HG02623 (cell line): ENCODE data around the gene LYRM9.
"Not testable (repeated sequence)": the region's sequence is repeated elsewhere in the genome, so short reads cannot be mapped to it uniquely, and the experiment has no call there.

Experiments
- ATAC-seq: cut with Tn5 transposase; IDR thresholded peaks from one replicate; pipeline ENCODE4 v1.9.1; 2021; ENCODE audit warnings: moderate library complexity; ENCODE audit not compliant: unreplicated experiment

Gene LYRM9

DNA sequence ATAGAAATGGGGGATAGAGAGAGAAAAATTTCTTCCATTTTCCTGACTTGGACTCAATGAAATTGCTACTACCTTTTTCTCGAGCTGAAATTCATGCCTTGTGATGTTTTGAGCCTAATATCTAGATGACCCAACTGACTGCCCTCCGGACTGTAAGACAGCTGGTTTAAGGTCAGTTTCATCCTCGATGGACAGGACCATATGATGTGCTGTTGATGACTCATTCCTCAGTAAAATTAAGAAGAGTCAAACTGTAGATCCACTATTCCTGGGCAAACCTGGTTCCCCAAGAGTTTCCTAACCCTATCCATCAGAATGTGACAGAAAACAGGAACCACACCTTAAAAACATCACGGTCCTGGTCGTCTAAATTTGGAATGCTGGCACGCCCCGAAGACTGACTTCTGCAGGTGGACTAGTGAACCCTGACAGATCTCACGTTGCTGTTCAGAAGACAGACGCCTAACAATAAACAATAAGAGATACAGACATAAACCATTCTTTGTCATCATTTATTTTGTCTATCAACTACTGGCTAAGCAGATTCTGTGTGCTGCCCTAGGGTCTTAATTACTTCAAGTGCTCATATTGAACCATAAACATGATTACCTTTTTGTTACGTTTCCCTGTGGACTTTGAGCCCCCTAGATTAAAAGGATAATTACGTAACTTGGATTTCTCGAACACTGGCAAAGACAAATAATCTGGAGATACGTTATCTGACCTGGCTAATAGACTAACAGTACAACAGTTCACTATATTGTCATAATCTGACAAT is 47.7 kb downstream of the LYRM9 start:
- no peak for ATAC-seq

DNA sequence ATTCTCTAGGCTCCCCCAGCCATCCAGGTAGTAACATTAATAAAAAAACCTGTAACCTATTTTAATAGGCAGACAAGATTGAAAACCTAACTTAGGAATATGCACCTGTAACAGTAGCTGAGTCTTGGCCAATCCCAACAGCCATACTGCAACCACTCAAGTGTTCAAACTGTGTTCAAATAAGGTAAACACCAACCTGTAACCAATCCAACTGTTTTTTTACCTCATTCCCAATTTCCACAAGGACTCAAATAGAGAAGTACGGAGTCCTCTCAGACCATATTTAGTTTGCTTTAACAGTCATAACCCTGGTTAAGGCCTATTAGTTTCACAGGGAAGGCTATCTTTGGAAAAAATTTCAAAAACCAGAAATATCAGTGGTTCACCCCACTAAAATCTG is 52.5 kb downstream of the LYRM9 start:
- no peak for ATAC-seq

DNA sequence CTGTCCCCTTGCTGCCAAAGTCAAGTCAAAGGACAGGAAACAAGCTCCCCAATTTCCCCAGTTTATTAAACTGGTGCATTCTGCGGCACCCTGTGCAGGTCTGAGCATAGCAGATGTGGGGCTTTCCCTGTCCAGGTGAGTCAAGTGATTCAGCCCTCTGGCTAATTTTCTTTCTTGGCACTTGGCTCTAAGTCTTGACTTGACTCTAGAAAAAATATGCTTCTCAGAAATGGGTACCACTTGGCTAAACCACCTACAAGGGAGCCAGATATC is 52.8 kb downstream of the LYRM9 start:
- ATAC-seq: not testable (repeated sequence)

DNA sequence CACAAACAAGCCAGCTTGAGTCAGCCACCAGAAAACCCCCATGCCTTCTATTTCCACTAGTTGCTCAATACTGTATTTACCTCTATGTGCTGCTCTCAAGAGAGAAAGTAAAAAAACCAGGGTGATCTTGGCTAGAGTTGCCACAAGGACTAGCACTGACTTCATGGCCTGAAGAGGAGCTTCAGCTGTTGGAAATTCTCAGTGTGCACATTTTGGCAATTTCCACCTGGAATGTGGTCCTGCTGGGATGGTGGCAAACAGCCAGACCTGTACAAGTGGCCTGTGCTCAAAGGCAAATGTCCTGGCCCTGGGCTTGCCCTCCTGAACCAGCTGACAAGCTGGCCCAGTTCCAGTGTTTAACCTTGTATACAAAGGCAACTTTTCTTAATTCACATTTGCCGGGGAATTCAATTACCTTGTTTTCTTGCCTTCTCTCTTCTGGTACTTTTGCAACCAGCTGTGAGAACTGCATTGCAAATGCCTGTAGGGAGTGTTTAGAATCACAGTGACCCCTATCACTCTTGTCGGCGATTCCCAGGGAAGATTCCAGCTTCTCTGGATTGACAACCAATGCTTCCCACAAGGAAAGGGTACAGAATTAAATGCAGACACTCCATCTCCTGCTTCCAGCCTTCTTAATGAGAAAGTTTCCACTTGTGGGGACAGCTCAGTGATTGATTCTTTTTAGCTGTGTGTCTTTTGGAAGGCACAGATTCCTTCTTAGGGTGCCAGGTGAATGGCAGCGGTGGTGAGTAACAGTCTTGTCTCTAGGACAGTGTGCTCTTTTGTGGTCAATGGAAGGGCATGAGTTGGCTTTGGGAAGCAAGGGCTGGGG is 53.4 kb downstream of the LYRM9 start:
- ATAC-seq: not testable (repeated sequence)

DNA sequence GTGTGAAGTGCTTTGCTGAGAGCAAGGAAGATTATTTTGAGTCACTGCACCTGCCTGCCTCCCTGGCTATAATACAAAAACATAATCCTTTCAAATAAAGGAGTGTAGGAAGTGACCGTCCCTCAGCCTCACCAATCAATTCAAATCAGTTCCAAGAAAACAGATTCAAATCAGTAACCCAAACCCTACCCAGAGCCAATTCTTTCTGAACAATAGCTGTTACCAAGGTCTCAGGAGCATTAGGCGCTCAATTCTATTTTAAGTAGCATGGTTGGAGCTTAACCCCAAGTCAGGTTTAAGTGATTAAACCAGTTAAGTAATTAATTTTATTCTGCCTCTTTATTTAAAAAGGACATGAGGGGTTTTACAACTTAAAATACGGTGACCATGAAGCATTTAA is 54.6 kb downstream of the LYRM9 start:
- ATAC-seq: not testable (repeated sequence)

- not testable (repeated sequence) for ATAC-seq
Measured at GRCh38 chr17:27837769-27838168, 55.4 kb downstream of the LYRM9 start.

GRCh38 chr17:27836651-27837050 is 56.5 kb downstream of the LYRM9 start:
- ATAC-seq: no peak

DNA sequence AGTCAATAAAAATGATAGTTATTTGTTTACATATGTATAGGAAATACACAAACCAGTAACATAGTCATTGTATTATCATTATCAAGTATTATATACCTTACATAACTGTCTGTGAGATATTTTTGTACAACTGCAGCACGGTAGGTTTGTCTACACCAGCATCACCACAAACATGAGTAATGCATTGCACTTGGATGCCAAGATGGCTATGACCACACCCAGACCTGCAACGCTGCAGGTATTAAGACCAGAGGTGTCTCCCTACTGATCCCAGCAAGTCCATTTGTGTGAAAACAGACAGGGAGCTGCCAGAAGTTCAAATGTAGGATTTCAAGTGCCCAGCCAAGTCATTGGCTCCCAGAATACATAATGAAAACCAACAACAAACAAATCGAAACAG is 58.6 kb downstream of the LYRM9 start:
- no peak for ATAC-seq

DNA sequence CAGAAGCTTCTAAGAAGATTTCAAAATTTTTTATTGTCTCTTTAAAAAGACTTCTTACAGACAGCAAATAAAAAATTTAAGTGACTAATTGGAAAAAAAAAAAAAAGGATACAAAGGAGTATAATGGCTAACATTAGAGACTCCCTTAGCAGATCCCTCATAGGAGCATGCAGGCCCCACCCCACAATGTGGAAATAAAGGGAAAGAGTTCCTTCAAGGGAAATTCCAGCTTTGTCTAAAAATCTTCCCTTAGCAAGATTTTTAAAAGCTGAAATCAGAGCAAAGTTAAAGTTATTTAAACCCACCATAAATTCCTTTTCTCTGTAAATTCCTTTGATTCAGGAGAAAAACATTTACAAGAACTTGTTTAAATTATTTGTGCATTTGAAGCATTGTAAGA is 60.3 kb downstream of the LYRM9 start:
- no peak for ATAC-seq

- ATAC-seq: not testable (repeated sequence)
Measured at GRCh38 chr17:27829888-27830287, 63.3 kb downstream of the LYRM9 start.

- not testable (repeated sequence) for ATAC-seq
Measured at GRCh38 chr17:27829143-27829711, 63.9 kb downstream of the LYRM9 start.
